ENCODE measurements around the gene DUSP19. TPM values are rescaled to one million over a fixed set of nuclear protein-coding genes. Genes with fewer than 3 reads are reported as not detected.

The DUSP19 gene
- total RNA-seq, 1 donor from 2014 or later: 4.7 TPM

- Mint-ChIP-seq H3K4me3 (ENCODE audit: unreplicated experiment) (no peak overlapping the region), H3K27ac (ENCODE audit: unreplicated experiment) (no peak overlapping the region), H3K27me3 (ENCODE audit: unreplicated experiment) (peaks cover 17% of the 10 kb centered on the region), H3K4me1 (ENCODE audit: unreplicated experiment) (peaks cover 1% of the 10 kb centered on the region), H3K36me3 (ENCODE audit: unreplicated experiment) (no peaks in the 10 kb centered on the region), H3K9me3 (ENCODE audit: unreplicated experiment) (no peaks in the 10 kb centered on the region)
- TF ChIP-seq CTCF (IDR thresholded peaks at IDR 0.05): no peak
- DNase-seq (ENCODE audit: extremely low spot score, unreplicated experiment): no peak
Observed at GRCh38 chr2:183069174-183069573, 9.4 kb upstream of the DUSP19 start.

DNA sequence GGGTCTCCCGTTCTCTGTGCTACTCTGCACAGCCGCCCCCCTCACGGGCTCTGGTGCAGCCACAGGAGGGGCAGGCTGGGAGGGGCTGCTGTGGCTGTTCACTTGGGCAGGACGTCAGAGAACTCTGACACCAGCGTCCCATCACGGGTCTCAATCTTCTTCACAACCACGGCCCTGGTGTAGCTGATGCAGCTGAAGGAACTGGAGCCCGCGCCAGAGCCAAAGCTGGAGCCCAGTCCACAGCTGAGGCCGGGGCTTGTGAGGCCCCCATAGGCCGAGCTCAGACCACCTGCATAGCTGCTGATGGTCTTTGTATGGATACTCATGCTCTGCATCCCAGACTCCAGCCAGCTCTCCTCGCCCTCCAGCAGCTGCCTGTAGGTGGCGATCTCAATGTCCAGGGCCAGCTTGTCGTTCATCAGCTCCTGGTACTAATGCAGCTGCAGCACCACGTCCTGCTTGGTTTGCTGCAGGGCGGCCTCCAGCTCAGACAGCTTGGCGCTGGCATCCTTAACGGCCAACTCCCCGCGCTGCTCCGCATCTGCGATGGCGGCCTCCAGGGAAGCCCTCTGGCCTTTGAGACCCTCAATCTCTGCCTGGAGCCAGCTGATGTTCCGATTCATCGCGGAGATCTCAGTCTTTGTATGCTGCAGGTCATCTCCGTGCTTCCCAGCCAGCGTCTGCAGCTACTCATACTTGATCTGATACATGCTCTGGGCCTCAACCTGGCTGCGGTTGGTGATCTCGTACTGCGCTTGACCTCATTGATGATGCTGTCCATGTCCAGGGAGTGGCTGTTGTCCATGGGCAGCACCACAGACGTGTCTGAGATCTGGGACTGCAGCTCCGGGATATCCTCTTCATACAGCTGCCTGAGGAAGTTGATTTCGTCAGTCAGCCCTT lies 7.4 kb upstream of the DUSP19 start:
- Mint-ChIP-seq H3K27ac (ENCODE audit: unreplicated experiment) (no peak overlapping the region), H3K9me3 (ENCODE audit: unreplicated experiment) (no peaks in the 10 kb centered on the region), H3K27me3 (ENCODE audit: unreplicated experiment) (peaks cover 15% of the 10 kb centered on the region), H3K4me1 (ENCODE audit: unreplicated experiment) (peaks cover 1% of the 10 kb centered on the region), H3K36me3 (ENCODE audit: unreplicated experiment) (no peaks in the 10 kb centered on the region), H3K4me3 (ENCODE audit: unreplicated experiment) (no peak overlapping the region)
- no peak for DNase-seq (ENCODE audit: extremely low spot score, unreplicated experiment)
- TF ChIP-seq CTCF (IDR thresholded peaks at IDR 0.05): peak; percentile 63

DNA sequence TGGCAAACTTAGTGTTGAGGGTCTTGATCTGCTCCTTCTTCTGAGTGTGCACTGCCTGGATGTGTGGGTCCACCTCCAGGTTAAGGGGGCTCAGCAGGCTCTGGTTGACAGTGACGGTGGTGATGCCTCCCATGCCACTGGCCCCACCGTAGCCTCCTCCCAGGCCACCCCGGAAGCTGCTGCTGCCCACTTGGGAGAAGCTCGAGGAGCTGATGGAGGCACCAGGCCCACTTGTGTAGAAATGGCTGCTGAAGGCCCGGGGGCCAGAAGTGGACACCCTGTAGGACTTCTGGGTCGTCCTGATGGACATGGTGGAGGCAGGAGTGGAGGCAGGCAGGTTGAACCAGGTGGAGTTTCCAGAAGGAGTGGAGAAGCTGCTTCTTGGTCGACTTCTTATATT lies 6.4 kb upstream of the DUSP19 start:
- Mint-ChIP-seq H3K4me3 (ENCODE audit: unreplicated experiment) (no peak overlapping the region), H3K36me3 (ENCODE audit: unreplicated experiment) (no peaks in the 10 kb centered on the region), H3K27ac (ENCODE audit: unreplicated experiment) (no peak overlapping the region), H3K4me1 (ENCODE audit: unreplicated experiment) (peaks cover 1% of the 10 kb centered on the region), H3K27me3 (ENCODE audit: unreplicated experiment) (peaks cover 8% of the 10 kb centered on the region), H3K9me3 (ENCODE audit: unreplicated experiment) (no peaks in the 10 kb centered on the region)
- DNase-seq (ENCODE audit: extremely low spot score, unreplicated experiment): no peak
- TF ChIP-seq CTCF (IDR thresholded peaks at IDR 0.05): no peak

- peaks cover 8% of the 10 kb centered on the region for H3K27me3 Mint-ChIP-seq (ENCODE audit: unreplicated experiment)
- no peaks in the 10 kb centered on the region for H3K36me3 Mint-ChIP-seq (ENCODE audit: unreplicated experiment)
- DNase-seq (ENCODE audit: extremely low spot score, unreplicated experiment): no peak
- no peaks in the 10 kb centered on the region for H3K9me3 Mint-ChIP-seq (ENCODE audit: unreplicated experiment)
- H3K4me1 Mint-ChIP-seq (ENCODE audit: unreplicated experiment): peaks cover 9% of the 10 kb centered on the region
- H3K27ac Mint-ChIP-seq (ENCODE audit: unreplicated experiment): peak overlapping the region; percentile 87
- peak overlapping the region; percentile 89 for H3K4me3 Mint-ChIP-seq (ENCODE audit: unreplicated experiment)
- no peak for TF ChIP-seq CTCF (IDR thresholded peaks at IDR 0.05)
Observed at GRCh38 chr2:183078163-183078463, 434 bp upstream of the DUSP19 start.

DNA sequence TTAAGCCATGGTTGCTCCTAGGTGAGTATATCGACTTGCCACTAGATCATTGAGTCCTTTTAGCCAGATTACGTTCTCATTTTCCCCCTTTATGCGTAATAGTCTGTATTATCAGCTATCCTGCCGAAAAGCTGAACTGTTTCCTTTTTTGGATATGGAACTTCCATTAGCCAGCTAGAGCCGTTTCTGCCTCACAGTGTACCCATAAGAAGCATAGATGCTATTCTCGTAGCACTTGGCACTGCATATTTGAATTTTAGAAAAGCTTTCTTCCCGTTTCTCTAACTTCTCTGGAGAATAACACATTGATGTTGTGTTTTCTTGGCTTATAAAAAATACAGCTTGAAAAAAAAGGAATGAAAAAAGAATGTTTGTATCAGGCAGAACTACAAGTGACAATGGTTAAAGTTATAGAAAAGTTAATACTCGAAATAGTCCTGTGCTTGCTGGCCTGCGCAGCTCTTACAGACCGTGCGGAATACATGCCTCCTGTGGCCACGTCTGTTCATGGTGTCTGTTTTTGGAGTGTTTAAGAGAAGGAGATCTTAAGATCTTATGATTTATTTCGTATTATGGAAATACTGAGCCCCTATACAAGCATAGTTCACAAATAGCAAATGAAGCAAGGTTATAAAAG lies 710 bp downstream of the DUSP19 start:
- Mint-ChIP-seq H3K36me3 (ENCODE audit: unreplicated experiment) (no peaks in the 10 kb centered on the region), H3K27me3 (ENCODE audit: unreplicated experiment) (peaks cover 3% of the 10 kb centered on the region), H3K27ac (ENCODE audit: unreplicated experiment) (peak overlapping the region; percentile 87), H3K4me3 (ENCODE audit: unreplicated experiment) (peak overlapping the region; percentile 89), H3K9me3 (ENCODE audit: unreplicated experiment) (no peaks in the 10 kb centered on the region), H3K4me1 (ENCODE audit: unreplicated experiment) (peaks cover 9% of the 10 kb centered on the region)
- DNase-seq (ENCODE audit: extremely low spot score, unreplicated experiment): no peak
- TF ChIP-seq CTCF (IDR thresholded peaks at IDR 0.05): no peak
